GM12878 (cell line): Measurements from ENCODE around the gene ARHGEF10L. TPM values are rescaled to one million over a fixed set of nuclear protein-coding genes. Genes with fewer than 3 reads are reported as not detected.
"Not testable (repeated sequence)": the region's sequence is repeated elsewhere in the genome, so short reads cannot be mapped to it uniquely, and the experiment has no call there.

Experiments used
- ATAC-seq: fragments of 200-7000 bp; cut with Tn5 transposase; 3 replicates; pipeline ENCODE4 v1.9.1; 2020; ENCODE audit warnings: mild to moderate bottlenecking, moderate library complexity
- BruUV-seq: library from RNA; stranded (reverse); fragments of 400-500 nt; replicated peaks from 2 replicates; lab custom pipeline; 2021; lab: Mats Ljungman, UMichigan
- CTCF ChIA-PET: fragments of 300-600 bp; sonication (Branson Sonifier 250); formaldehyde crosslinking; extraction: SDS; loops from one replicate; lab custom pipeline; 2021; ENCODE audit warnings: inconsistent platforms; lab: Yijun Ruan, JAX
- POLR2A ChIA-PET: fragments of 350-600 bp; formaldehyde crosslinking; extraction: SDS; loops from one replicate; lab custom pipeline; 2021; ENCODE audit warnings: inconsistent platforms; lab: Charles Lee
- RAD21 ChIA-PET: fragments of 300-600 bp; sonication (Branson Sonifier 250); formaldehyde crosslinking; loops from one replicate; lab custom pipeline; 2023; ENCODE audit warnings: antibody characterized with exemption; ENCODE audit not compliant: unreplicated experiment; lab: Charles Lee
- SMC1A ChIA-PET: fragments of 300-600 bp; sonication (Branson Sonifier 250); formaldehyde crosslinking; loops from one replicate; lab custom pipeline; 2023; ENCODE audit not compliant: unreplicated experiment, uncharacterized antibody; lab: Charles Lee
- DNase-seq: peaks from one replicate; pipeline ENCODE4 v3.0.0-alpha.2; 2011; ENCODE audit warnings: low read depth, low spot score
- FAIRE-seq: peaks from 3 replicates; lab custom pipeline; 2011; peaks lifted over from hg19 to GRCh38; lab: Jason Lieb, UNC
- H2AFZ ChIP-seq: 2 replicates; pipeline ENCODE4 v1.6.0; 2011; ENCODE audit warnings: low read depth, low read length, control low read depth; ENCODE audit not compliant: control insufficient read depth
- H3K27ac ChIP-seq: 2 replicates; pipeline ENCODE4 v1.5.1; 2011; ENCODE audit warnings: control low read depth; ENCODE audit not compliant: control insufficient read depth, insufficient read depth
- H3K27me3 ChIP-seq, 2 experiments: replicated peaks in 1 of 2; 2 replicates each; pipeline versions ENCODE4 v1.6.0 to v1.6.1; 2011; ENCODE audit warnings: low read length in 1 of 2; ENCODE audit not compliant: control insufficient read depth in 2 of 2, insufficient read depth in 2 of 2
- H3K36me3 ChIP-seq, 2 experiments: 2 replicates each; pipeline ENCODE4 v1.5.1; 2011; ENCODE audit warnings: low read length in 1 of 2; ENCODE audit not compliant: control insufficient read depth in 2 of 2, insufficient read depth in 2 of 2
- H3K4me1 ChIP-seq: 2 replicates; pipeline ENCODE4 v1.6.1; 2011; ENCODE audit warnings: mild to moderate bottlenecking, low read length, moderate library complexity, mixed read lengths; ENCODE audit not compliant: control insufficient read depth, insufficient read depth
- H3K4me2 ChIP-seq: 2 replicates; pipeline ENCODE4 v1.6.0; 2011; ENCODE audit warnings: control low read depth; ENCODE audit not compliant: control insufficient read depth, insufficient read depth
- H3K4me3 ChIP-seq: fragments of 200-600 bp; sonication (generic); 2 replicates; pipeline ENCODE4 v1.5.1; 2016
- H3K79me2 ChIP-seq: 2 replicates; pipeline ENCODE4 v1.6.0; 2011; ENCODE audit warnings: low read length; ENCODE audit not compliant: control insufficient read depth, insufficient read depth
- H3K9ac ChIP-seq: 2 replicates; pipeline ENCODE4 v1.8.0; 2011; ENCODE audit warnings: low read length, control low read depth, mixed read lengths; ENCODE audit not compliant: control insufficient read depth, insufficient read depth
- H3K9me3 ChIP-seq: replicated peaks from 3 replicates; pipeline ENCODE4 v1.5.1; 2011; ENCODE audit warnings: mild to moderate bottlenecking, low read length; ENCODE audit not compliant: control insufficient read depth, insufficient read depth
- H4K20me1 ChIP-seq: 2 replicates; pipeline ENCODE4 v1.6.0; 2011; ENCODE audit not compliant: control insufficient read depth, insufficient read depth
- IRF4 ChIP-seq: IDR thresholded peaks from 2 replicates; pipeline ENCODE4 v1.6.1; 2011; ENCODE audit warnings: low read depth, low read length
- NR2C1 ChIP-seq: fragments of 450-650 bp; IDR thresholded peaks from 2 replicates; pipeline ENCODE4 v1.6.1; 2017; ENCODE audit warnings: antibody characterized with exemption, mild to moderate bottlenecking, moderate library complexity
- TARDBP ChIP-seq: IDR thresholded peaks from 2 replicates; pipeline ENCODE4 v1.6.1; 2016; ENCODE audit warnings: borderline replicate concordance
- ZNF217 ChIP-seq: fragments of 450-650 bp; IDR thresholded peaks from 2 replicates; pipeline ENCODE4 v1.6.1; 2017; ENCODE audit warnings: antibody characterized with exemption, mild to moderate bottlenecking
- WGBS: methylation state at CpG from one replicate; pipeline ENCODE4 v1.1.6; 2016; ENCODE audit warnings: low lambda C conversion rate; ENCODE audit not compliant: insufficient replicate concordance, insufficient coverage; ENCODE audit errors: missing lambda C conversion rate; 5-methylcytosine and 5-hydroxymethylcytosine counted together
- in situ Hi-C: fragments of 300-500 bp; cut with MboI; formaldehyde crosslinking; loops from 9 replicates; pipeline ENCODE4 v1.14.3; 2018; ENCODE audit warnings: mixed read lengths
- intact Hi-C: fragments of 100-400 bp; cut with micrococcal nuclease; formaldehyde crosslinking; loops from one replicate; pipeline ENCODE4 v1.14.2; 2022; ENCODE audit not compliant: unreplicated experiment
- polyA plus RNA-seq, 11 experiments: library from polyadenylated mRNA; depleted of rRNA in 4 of 11; unstranded in 6 of 11; stranded (reverse) in 5 of 11; fragments of >200 nt; fragmentation: Nextera tagmentation in 4 of 11; fragmentation: Illumina TruSeq in 1 of 11; extraction: Ambion mirVana in 4 of 11; extraction: Trizol in 1 of 11; gene quantifications; 1 replicate in 1 of 11; 2 replicates in 10 of 11; pipeline versions ENCODE4 v1.2.1 to v1.2.3, GENCODE V29; 2011 to 2016; ENCODE audit warnings: inconsistent platforms in 2 of 11, missing spikeins in 2 of 11, low read depth in 1 of 11
- total RNA-seq, 4 experiments: library from RNA; depleted of rRNA in 3 of 4; stranded (reverse); fragments of >200 nt in 3 of 4; fragmentation: Illumina TruSeq in 1 of 4; extraction: Trizol in 1 of 4; gene quantifications; 2 replicates each; pipeline versions ENCODE4 v1.2.1 to v1.2.3, GENCODE V29; 2013 to 2021

ARHGEF10L gene
- total and polyA plus RNA-seq, 10 of the 15 experiments (the other 5 are each of a cell fraction or from before 2014, with no cell fraction given): 0.05 to 0.94 (median 0.28) TPM; not detected in 2

DNA sequence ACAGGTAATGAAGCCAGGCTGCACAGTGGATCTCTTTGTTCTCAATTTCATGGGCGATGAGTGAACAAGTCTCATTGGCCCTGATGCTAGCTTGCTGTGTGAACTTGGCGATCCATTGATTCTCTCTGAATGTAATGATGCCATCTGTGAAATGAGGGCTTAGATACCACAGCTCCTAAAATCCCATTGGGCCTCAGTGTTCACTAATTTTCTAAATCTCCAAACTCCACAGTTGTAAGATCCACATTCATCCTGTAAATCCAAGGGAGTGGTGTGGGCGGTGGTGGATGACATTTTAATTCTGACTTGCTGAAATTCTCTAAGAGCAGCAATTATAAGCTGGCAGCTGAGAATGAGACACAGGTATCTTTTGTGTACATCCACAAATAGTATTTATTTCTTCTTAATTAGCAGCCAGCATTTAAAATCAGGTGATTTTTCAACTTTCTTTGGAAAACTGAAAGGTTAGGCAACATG, 206.0 kb downstream of the ARHGEF10L start:
- H3K4me1 ChIP-seq: no peaks in the 10 kb centered on the region
- FAIRE-seq: no peak
- no peak overlapping the region for H3K4me2 ChIP-seq
- H3K9me3 ChIP-seq: no peaks in the 10 kb centered on the region
- no peaks in the 10 kb centered on the region for H4K20me1 ChIP-seq
- intact Hi-C loops: no loop called here
- POLR2A ChIA-PET: no interaction called here
- 24% methylated on average over 3 of the region's 3 CpGs for WGBS
- H3K27ac ChIP-seq: no peak overlapping the region
- no peak for TF ChIP-seq NR2C1
- TF ChIP-seq TARDBP: no peak
- no peak for TF ChIP-seq IRF4
- TF ChIP-seq ZNF217: no peak
- no peaks in the 10 kb centered on the region for H3K36me3 ChIP-seq
- SMC1A ChIA-PET: interaction anchor here (1.2 kb wide), 1 partner anchor 13 kb away, joined by 5 read pairs; no protein-coding TSS in a partner anchor
- no peak for ATAC-seq
- no peaks in the 10 kb centered on the region for H3K79me2 ChIP-seq
- CTCF ChIA-PET: interaction anchor here (1.3 to 2.2 kb wide), 2 partner anchors 82 to 84 kb away, joined by 4 to 12 read pairs; no protein-coding TSS in a partner anchor
- H3K4me3 ChIP-seq: no peak overlapping the region
- no peak overlapping the region for H3K9ac ChIP-seq
- H2AFZ ChIP-seq: no peak overlapping the region
- BruUV-seq: no TSS peak
- no peak for DNase-seq
- in situ Hi-C loops: no loop called here
- RAD21 ChIA-PET: no interaction called here
- H3K27me3 ChIP-seq: no peaks in the 10 kb centered on the region; a peak in 3 of 4 replicates

DNA sequence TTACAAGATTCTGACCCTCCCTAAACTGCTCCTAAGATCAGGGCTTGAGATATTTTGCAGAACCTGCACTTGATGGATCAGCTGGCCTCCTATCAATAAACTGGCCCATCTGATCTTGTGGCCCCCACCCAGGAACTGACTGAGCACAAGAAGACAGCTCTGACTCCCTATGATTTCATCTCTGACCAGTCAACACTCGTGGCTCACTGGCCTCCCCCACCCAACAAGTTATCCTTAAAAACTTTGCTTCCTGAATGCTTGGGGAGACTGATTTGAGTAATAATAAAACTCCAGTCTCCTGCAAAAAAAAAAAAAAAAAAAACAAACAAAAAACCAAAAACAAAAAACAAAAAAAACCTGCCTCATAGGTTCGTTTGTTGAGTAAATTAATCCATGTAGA, 206.8 kb downstream of the ARHGEF10L start:
- H3K9ac ChIP-seq, H3K9me3 ChIP-seq, H3K36me3 ChIP-seq, DNase-seq, H2AFZ ChIP-seq, ATAC-seq, H3K4me1 ChIP-seq, FAIRE-seq, H3K27ac ChIP-seq, in situ Hi-C loops, H3K79me2 ChIP-seq, H3K27me3 ChIP-seq, intact Hi-C loops, RAD21 ChIA-PET, H4K20me1 ChIP-seq, POLR2A ChIA-PET, H3K4me3 ChIP-seq, BruUV-seq, SMC1A ChIA-PET, H3K4me2 ChIP-seq: not testable (repeated sequence)
- WGBS: 0% methylated on average over 2 of the region's 2 CpGs
- CTCF ChIA-PET: interaction anchor here (2.2 kb wide), 1 partner anchor 85 kb away, joined by 12 read pairs; no protein-coding TSS in a partner anchor
